Measurements from ENCODE around the gene IKZF1. TPM values are rescaled to one million over a fixed set of nuclear protein-coding genes. Genes with fewer than 3 reads are reported as not detected.

Gene IKZF1
- total and polyA plus RNA-seq, 2 of the 4 experiments (the other 2 are of a cell fraction): not detected

DNA sequence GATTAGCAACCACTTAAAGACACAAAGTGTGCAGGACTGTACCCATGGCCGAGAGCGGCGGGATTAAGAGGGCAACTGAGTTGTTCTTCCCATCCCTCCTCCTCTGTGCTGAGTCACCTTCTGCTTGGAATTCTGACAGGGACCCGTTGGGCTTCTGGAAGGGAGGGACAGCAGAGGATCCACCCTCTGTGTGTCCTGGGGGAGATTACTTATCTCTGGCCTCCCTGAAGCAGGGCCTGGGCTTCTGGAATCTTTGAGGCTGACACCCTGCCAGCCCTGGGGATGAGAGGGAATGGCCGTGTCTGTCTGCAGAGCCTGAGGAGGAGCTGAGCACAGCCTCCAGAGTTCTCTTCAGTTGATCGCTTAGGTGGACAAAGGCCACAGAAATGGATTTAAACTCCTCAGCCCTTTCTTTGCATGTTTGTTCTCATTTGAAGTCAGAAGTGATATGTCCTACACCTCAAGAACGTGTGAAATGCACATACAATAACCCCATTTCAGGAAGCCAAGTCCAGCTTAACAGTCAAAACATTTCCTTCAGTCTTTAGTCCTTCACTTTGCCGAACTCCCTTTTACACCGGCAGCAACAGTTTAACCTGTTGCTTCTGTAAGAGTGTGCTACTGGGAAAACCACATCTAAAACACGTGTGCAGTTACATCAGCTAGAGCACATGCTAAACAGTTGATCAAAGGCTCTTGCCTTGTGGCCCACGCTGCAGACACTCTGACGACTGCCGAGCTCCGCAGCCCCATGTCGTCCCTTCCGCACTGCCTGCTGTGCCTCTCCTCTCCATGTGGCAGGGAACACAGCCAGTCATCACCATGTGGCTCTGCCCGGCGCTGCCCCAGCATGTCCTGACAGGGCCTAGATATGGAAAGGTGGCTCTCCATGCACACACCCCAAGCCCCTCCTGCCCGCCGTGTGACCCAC lies 55.7 kb downstream of the IKZF1 start (continued):
- TF ChIP-seq CTCF (conservative IDR thresholded peaks at IDR 0.05; ENCODE audit: low read depth, low read length): no peak

GRCh38 chr7:50362142-50362541 lies 57.6 kb downstream of the IKZF1 start:
- Histone ChIP-seq H4K20me1 (ENCODE audit: insufficient read depth, low read length) (no peaks in the 10 kb centered on the region), H2BK120ac (ENCODE audit: low read depth, low read length) (no peak overlapping the region), H3K9me1 (ENCODE audit: insufficient read depth, low read length) (no peaks in the 10 kb centered on the region), H3K9me3 (ENCODE audit: control insufficient read depth, insufficient read depth, low read length) (no peaks in the 10 kb centered on the region), H3K4ac (ENCODE audit: low read depth, low read length) (no peak overlapping the region), H3K4me1 (ENCODE audit: control insufficient read depth, insufficient read depth, low read length) (no peaks in the 10 kb centered on the region), H3K18ac (ENCODE audit: low read depth, low read length) (no peak overlapping the region), H3K9ac (ENCODE audit: low read depth, low read length) (no peak overlapping the region), H4K5ac (ENCODE audit: low read depth, low read length) (no peak overlapping the region), H4K91ac (ENCODE audit: insufficient read depth, low read depth, low read length) (no peak overlapping the region), H3K4me2 (ENCODE audit: low read depth, low read length) (no peak overlapping the region), H2BK15ac (ENCODE audit: low read depth, low read length) (no peak overlapping the region), H3K23ac (ENCODE audit: low read depth, low read length) (no peak overlapping the region), H2BK5ac (ENCODE audit: low read depth, low read length, poor library complexity, severe bottlenecking) (no peak overlapping the region), H2AK5ac (ENCODE audit: low read depth, low read length) (no peak overlapping the region), H3K79me1 (ENCODE audit: low read depth in 1 of 2, low read length in 2 of 2) (no peaks in the 10 kb centered on the region), H3K27me3 (ENCODE audit: control insufficient read depth, insufficient read depth, low read length) (no peaks in the 10 kb centered on the region; the same call in 1 of the 2 replicates), H2AK9ac (replicated peaks; ENCODE audit: low read depth, low read length, poor library complexity) (no peak overlapping the region), H3K36me3 (ENCODE audit: control insufficient read depth, insufficient read depth, low read length) (no peaks in the 10 kb centered on the region), H2AFZ (replicated peaks; ENCODE audit: low read length, poor library complexity) (no peak overlapping the region), H3K14ac (replicated peaks; ENCODE audit: low read depth, low read length) (no peak overlapping the region), H3K27ac (ENCODE audit: insufficient read depth, low read length) (no peak overlapping the region), H3K56ac (ENCODE audit: extremely low read depth, insufficient read depth, low read length) (no peak overlapping the region), H2BK20ac (ENCODE audit: low read depth, low read length) (no peak overlapping the region), H3K4me3 (ENCODE audit: insufficient read depth, low read depth, low read length) (no peak overlapping the region), H4K8ac (ENCODE audit: low read depth in 2 of 2, low read length in 2 of 2) (no peak overlapping the region)
- dilution Hi-C loops (cut with HindIII; ENCODE audit: low sequenced_read_pairs, unreplicated experiment): no loop called here
- intact Hi-C loops (cut with micrococcal nuclease): no loop called here
- ATAC-seq (ENCODE audit: low read depth): no peak
- WGBS, 2 experiments (ENCODE audit: extremely low coverage in 2 of 2, insufficient read length in 1 of 2): no CpG with 5 or more reads among the region's 5 CpGs
- no peak for DNase-seq
- ChIA-PET POLR2A (ENCODE audit: unreplicated experiment) (no interaction called here), CTCF (interaction anchor here (1.4 kb wide), 1 partner anchor 60 kb away, joined by 3 read pairs; no protein-coding TSS in a partner anchor)
- in situ Hi-C loops (cut with MboI; ENCODE audit: low sequenced_read_pairs): no loop called here
- BruUV-seq (replicated peaks): no TSS peak
- TF ChIP-seq CEBPB (IDR thresholded peaks at IDR 0.05; ENCODE audit: low read depth, low read length) (no peak), NFE2L2 (IDR thresholded peaks at IDR 0.05; ENCODE audit: low read depth, low read length) (no peak), USF2 (IDR thresholded peaks at IDR 0.05; ENCODE audit: low read depth, low read length) (no peak), CHD1 (IDR thresholded peaks at IDR 0.05; ENCODE audit: low read depth, low read length) (no peak), RFX5 (IDR thresholded peaks at IDR 0.05; ENCODE audit: low read depth, low read length) (no peak), BHLHE40 (IDR thresholded peaks at IDR 0.05; ENCODE audit: low read depth, low read length) (no peak), FOS (IDR thresholded peaks at IDR 0.05; ENCODE audit: low read depth, low read length) (no peak)
- TF ChIP-seq, protein P1, sequence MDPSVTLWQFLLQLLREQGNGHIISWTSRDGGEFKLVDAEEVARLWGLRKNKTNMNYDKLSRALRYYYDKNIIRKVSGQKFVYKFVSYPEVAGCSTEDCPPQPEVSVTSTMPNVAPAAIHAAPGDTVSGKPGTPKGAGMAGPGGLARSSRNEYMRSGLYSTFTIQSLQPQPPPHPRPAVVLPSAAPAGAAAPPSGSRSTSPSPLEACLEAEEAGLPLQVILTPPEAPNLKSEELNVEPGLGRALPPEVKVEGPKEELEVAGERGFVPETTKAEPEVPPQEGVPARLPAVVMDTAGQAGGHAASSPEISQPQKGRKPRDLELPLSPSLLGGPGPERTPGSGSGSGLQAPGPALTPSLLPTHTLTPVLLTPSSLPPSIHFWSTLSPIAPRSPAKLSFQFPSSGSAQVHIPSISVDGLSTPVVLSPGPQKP (IDR thresholded peaks at IDR 0.05; ENCODE audit: borderline replicate concordance, low read depth, low read length): no peak
